Measurements from ENCODE around the gene ITK. TPM values are rescaled to one million over a fixed set of nuclear protein-coding genes. Genes with fewer than 3 reads are reported as not detected.

ITK gene
- total RNA-seq, 2 donors from 2014 or later: 0.33 to 0.90 TPM

DNA sequence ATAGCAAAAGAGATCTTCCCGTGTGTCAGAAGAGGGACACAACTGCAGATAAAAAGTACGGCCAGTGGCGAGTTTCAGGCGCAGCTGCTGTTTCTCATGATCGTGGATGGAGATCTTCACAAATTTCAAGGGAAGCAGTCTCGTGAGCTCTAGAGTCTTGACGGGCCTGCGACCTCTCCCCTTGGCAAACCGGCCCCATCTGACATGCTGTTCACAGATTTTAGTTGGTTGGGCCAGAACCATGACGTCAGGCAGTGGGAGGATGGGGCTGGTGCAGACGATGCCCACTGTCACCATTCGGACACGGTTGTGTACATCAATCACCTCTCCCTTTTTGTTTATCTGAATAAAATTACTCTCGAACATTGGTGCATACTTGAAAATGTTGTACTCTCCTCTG is 15.0 kb upstream of the ITK start:
- no peaks in the 10 kb centered on the region for H3K4me1 ChIP-seq
- no peak overlapping the region for H3K4me3 ChIP-seq
- no peaks in the 10 kb centered on the region for H3K9me3 ChIP-seq
- no peak for DNase-seq (ENCODE audit: low spot score)
- TF ChIP-seq, protein P1, sequence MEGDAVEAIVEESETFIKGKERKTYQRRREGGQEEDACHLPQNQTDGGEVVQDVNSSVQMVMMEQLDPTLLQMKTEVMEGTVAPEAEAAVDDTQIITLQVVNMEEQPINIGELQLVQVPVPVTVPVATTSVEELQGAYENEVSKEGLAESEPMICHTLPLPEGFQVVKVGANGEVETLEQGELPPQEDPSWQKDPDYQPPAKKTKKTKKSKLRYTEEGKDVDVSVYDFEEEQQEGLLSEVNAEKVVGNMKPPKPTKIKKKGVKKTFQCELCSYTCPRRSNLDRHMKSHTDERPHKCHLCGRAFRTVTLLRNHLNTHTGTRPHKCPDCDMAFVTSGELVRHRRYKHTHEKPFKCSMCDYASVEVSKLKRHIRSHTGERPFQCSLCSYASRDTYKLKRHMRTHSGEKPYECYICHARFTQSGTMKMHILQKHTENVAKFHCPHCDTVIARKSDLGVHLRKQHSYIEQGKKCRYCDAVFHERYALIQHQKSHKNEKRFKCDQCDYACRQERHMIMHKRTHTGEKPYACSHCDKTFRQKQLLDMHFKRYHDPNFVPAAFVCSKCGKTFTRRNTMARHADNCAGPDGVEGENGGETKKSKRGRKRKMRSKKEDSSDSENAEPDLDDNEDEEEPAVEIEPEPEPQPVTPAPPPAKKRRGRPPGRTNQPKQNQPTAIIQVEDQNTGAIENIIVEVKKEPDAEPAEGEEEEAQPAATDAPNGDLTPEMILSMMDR (IDR thresholded peaks at IDR 0.05): no peak
- H3K36me3 ChIP-seq: no peaks in the 10 kb centered on the region
- H3K27ac ChIP-seq: no peak overlapping the region
- H3K27me3 ChIP-seq: no peaks in the 10 kb centered on the region

DNA sequence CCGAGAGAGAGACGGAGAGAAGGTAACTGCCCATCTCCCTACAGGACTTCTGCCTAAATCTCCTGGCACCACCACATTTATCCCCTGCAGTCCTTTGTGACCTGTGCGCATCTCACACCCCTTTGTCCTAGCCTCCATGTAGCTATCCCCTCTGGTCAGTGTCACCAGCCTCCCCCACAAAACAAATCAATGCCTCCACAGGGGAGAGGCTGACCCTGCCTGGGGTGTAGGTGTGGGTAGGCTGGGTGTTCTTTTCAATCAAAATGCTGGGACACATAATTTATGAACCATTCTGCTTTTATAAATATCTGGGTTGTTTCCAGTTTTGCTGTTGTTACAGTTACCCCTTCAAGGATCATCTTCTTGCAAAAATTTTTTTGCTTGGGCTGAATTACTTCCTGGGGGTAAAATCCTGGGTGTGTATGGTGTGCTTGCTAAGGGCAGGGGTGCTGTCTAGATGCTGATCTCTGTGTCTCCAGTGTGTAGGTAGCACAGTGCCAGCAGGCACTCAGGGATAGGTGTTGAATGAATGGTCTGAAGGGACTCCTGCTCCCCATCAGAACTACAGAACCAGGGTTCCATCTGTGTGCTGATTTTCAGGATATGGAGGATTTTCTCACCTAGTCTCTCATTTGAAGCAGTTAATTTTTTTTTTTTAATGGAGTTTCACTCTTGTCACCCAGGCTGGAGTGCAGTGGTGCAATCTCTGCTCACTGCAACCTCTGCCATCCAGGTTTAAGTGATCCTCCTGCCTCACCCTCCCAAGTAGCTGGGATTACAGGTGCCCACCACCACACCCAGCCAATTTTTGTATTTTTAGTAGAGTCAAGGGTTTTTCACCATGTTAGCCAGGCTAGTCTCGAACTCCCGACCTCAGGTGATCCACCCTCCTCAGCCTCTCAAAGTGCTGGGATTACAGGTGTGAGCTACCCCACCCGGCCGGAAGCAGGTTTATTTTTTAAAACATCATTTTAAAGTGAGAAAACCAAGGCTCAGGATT is 14.1 kb upstream of the ITK start, which contains the start of gene GARIN3:
Gene GARIN3 (minus strand): TSS at position 51 of the 1,000 bp plus-strand sequence. CDS start 96 bp downstream, outside the sequence.
- Histone ChIP-seq H3K36me3 (no peaks in the 10 kb centered on the region), H3K27ac (no peak within 1 kb of the TSS), H3K9me3 (no peaks in the 10 kb centered on the region), H3K4me3 (no peak within 1 kb of the TSS), H3K4me1 (no peaks in the 10 kb centered on the region), H3K27me3 (no peaks in the 10 kb centered on the region)
- DNase-seq (ENCODE audit: low spot score): peak; percentile 40
- TF ChIP-seq, protein P1 (IDR thresholded peaks at IDR 0.05): no peak

DNA sequence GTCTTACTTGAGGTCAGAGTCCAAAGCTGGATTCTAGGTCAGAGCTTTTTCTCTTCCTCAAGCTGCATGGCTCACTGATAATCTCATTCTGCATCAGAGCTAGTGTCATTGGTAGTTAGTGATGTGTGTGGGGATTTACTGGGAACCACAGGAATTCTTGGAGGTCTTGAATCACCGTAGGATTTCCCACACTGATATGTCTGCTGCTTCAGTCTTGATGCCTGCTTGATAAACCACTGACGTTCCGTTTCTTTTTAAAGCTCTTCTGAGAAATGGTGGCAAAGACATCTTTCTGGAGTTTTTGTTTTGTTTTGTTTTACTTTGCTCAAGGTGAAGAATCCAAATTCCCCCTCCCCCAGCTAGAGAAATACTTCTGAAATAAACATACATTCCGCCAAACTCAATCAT is 13.4 kb upstream of the ITK start:
- no peak for DNase-seq (ENCODE audit: low spot score)
- Histone ChIP-seq H3K36me3 (no peaks in the 10 kb centered on the region), H3K27me3 (no peaks in the 10 kb centered on the region), H3K4me1 (no peaks in the 10 kb centered on the region), H3K9me3 (no peaks in the 10 kb centered on the region), H3K27ac (no peak overlapping the region), H3K4me3 (no peak overlapping the region)
- TF ChIP-seq, protein P1 (IDR thresholded peaks at IDR 0.05): no peak

DNA sequence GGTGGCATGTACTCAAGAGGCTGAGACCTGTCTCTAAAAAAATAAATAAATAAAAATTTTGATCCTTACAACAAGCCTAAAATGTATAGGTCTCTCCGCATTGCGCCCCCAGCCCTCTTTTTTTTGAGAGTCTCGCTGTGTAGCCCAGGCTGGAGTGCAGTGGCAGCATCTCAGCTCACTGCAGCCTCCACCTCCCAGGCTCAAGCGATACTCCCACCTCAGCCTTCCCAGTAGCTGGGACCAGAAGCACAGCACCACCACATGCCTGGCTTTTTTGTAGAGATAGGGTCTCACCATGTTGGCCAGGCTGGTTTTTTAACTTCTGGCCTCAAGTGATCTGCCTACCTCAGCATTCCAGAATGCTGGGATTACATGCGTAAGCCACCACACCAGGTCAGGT is 12.4 kb upstream of the ITK start:
- Histone ChIP-seq H3K36me3 (no peaks in the 10 kb centered on the region), H3K4me1 (no peaks in the 10 kb centered on the region), H3K9me3 (no peaks in the 10 kb centered on the region), H3K27me3 (no peaks in the 10 kb centered on the region), H3K4me3 (no peak overlapping the region), H3K27ac (no peak overlapping the region)
- peak; percentile 13 for DNase-seq (ENCODE audit: low spot score)
- TF ChIP-seq, protein P1 (IDR thresholded peaks at IDR 0.05): no peak

DNA sequence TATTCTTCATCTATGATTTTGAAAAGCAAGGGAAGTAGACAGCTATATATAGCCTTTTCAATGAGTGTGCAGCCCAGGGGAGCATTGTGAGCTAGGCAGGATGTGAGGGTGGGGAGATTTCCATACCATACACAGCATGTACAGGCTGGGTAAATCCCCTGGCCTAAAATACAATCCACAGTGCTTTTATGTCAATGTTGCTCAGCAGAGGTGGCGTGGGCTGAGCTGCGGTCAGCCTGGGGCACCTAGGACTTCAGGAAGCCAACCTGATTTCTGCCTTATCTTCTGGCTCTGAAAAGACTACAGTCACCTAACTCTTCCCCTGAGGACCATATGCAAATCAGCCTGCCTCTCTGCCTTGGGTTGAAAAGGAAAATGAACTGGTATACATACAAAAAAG is 8.2 kb upstream of the ITK start:
- Histone ChIP-seq H3K27me3 (no peaks in the 10 kb centered on the region), H3K4me1 (no peaks in the 10 kb centered on the region), H3K4me3 (no peak overlapping the region), H3K36me3 (no peaks in the 10 kb centered on the region), H3K9me3 (no peaks in the 10 kb centered on the region), H3K27ac (no peak overlapping the region)
- TF ChIP-seq, protein P1 (IDR thresholded peaks at IDR 0.05): no peak
- DNase-seq (ENCODE audit: low spot score): peak; percentile 13
